H1 (cell line): ENCODE measurements around the gene EIF4EBP2. TPM values are rescaled to one million over a fixed set of nuclear protein-coding genes. Genes with fewer than 3 reads are reported as not detected.

ENCODE experiments used
- CTCF ChIA-PET: fragments of 300-600 bp; sonication (Branson Sonifier 250); formaldehyde crosslinking; loops from one replicate; lab custom pipeline; 2021; ENCODE audit not compliant: partially characterized antibody; lab: Charles Lee
- POLR2A ChIA-PET: fragments of 300-600 bp; sonication (Branson Sonifier 250); formaldehyde crosslinking; loops from one replicate; lab custom pipeline; 2021; ENCODE audit warnings: inconsistent platforms; ENCODE audit not compliant: partially characterized antibody; lab: Charles Lee
- DNase-seq, 2 experiments: peaks; one replicate each; pipeline versions ENCODE4 v3.0.0 to v3.0.0-alpha.2; 2010 to 2022; ENCODE audit warnings: low spot score in 2 of 2, low read depth in 1 of 2, mixed read lengths in 1 of 2
- FAIRE-seq: peaks from 2 replicates; lab custom pipeline; 2011; peaks lifted over from hg19 to GRCh38; lab: Jason Lieb, UNC
- H2AFZ ChIP-seq: 2 replicates; pipeline ENCODE4 v1.8.1; 2012; ENCODE audit warnings: low read length, inconsistent platforms
- H2AK5ac ChIP-seq: 2 replicates; pipeline ENCODE4 v1.6.1; 2013; ENCODE audit warnings: low read depth, low read length
- H2BK120ac ChIP-seq: replicated peaks from 2 replicates; pipeline ENCODE3; 2013; ENCODE audit warnings: low read depth, low read length, inconsistent platforms
- H2BK12ac ChIP-seq: 2 replicates; pipeline ENCODE4 v1.6.1; 2013; ENCODE audit warnings: low read depth, low read length
- H2BK15ac ChIP-seq: 2 replicates; pipeline ENCODE4 v1.6.1; 2013; ENCODE audit warnings: low read length
- H2BK20ac ChIP-seq: 2 replicates; pipeline ENCODE4 v1.6.1; 2013; ENCODE audit warnings: low read length
- H2BK5ac ChIP-seq: 2 replicates; pipeline ENCODE4 v1.6.1; 2013; ENCODE audit warnings: low read depth, low read length
- H3K14ac ChIP-seq: 2 replicates; pipeline ENCODE4 v1.6.1; 2013; ENCODE audit warnings: inconsistent platforms; ENCODE audit not compliant: insufficient read length
- H3K18ac ChIP-seq: 2 replicates; pipeline ENCODE4 v1.6.1; 2013; ENCODE audit warnings: low read length; ENCODE audit errors: extremely low read depth
- H3K23ac ChIP-seq: 2 replicates; pipeline ENCODE4 v1.6.1; 2013; ENCODE audit warnings: inconsistent platforms; ENCODE audit not compliant: insufficient read length
- H3K23me2 ChIP-seq: 2 replicates; pipeline ENCODE4 v1.6.1; 2013; ENCODE audit warnings: low read depth, low read length
- H3K27ac ChIP-seq: 2 replicates; pipeline ENCODE4 v1.6.1; 2011; ENCODE audit warnings: low read depth, low read length, inconsistent platforms
- H3K27me3 ChIP-seq, 4 experiments: replicated peaks in 1 of 4; 1 replicate in 1 of 4; 2 replicates in 3 of 4; pipeline versions ENCODE4 v1.6.1 to v1.8.1; 2011 to 2013; ENCODE audit warnings: low read length in 3 of 4, mild to moderate bottlenecking in 3 of 4, inconsistent platforms in 2 of 4, mixed read lengths in 2 of 4, moderate library complexity in 1 of 4; ENCODE audit not compliant: control insufficient read depth in 3 of 4, insufficient read depth in 3 of 4; ENCODE audit errors: extremely low read depth in 1 of 4
- H3K36me3 ChIP-seq, 4 experiments: 2 replicates each; pipeline versions ENCODE4 v1.6.1 to v1.8.1; 2011 to 2013; ENCODE audit warnings: mild to moderate bottlenecking in 4 of 4, low read length in 3 of 4, moderate library complexity in 2 of 4, control low read depth in 1 of 4, inconsistent platforms in 1 of 4; ENCODE audit not compliant: insufficient read depth in 4 of 4, control insufficient read depth in 2 of 4
- H3K4ac ChIP-seq: replicated peaks from 2 replicates; pipeline ENCODE3; 2013; ENCODE audit warnings: low read length, low read depth, mixed read lengths, inconsistent platforms; ENCODE audit not compliant: insufficient read length
- H3K4me1 ChIP-seq, 4 experiments: replicated peaks in 1 of 4; 1 replicate in 1 of 4; 2 replicates in 3 of 4; pipeline versions ENCODE4 v1.6.1 to v1.8.1; 2011 to 2013; ENCODE audit warnings: low read length in 3 of 4, inconsistent platforms in 2 of 4, mixed read lengths in 1 of 4; ENCODE audit not compliant: insufficient read depth in 4 of 4, control insufficient read depth in 3 of 4
- H3K4me2 ChIP-seq, 2 experiments: 2 replicates each; pipeline versions ENCODE4 v1.6.1 to v1.8.1; 2011 to 2013; ENCODE audit warnings: low read depth in 2 of 2, low read length in 2 of 2, control low read depth in 1 of 2, inconsistent platforms in 1 of 2, mild to moderate bottlenecking in 1 of 2; ENCODE audit not compliant: insufficient read depth in 1 of 2
- H3K4me3 ChIP-seq, 4 experiments: fragments of 200-600, 300-600 bp in 1 of 4; sonication (generic), shearing (Covaris generic), sonication (Bioruptor Twin) in 1 of 4; 2 replicates each; pipeline versions ENCODE4 v1.5.1 to v1.8.1; 2011 to 2016; ENCODE audit warnings: low read length in 4 of 4, low read depth in 3 of 4, control low read depth in 2 of 4, inconsistent platforms in 2 of 4, mild to moderate bottlenecking in 2 of 4, mixed read lengths in 1 of 4, moderate library complexity in 1 of 4; ENCODE audit not compliant: insufficient read depth in 2 of 4; ENCODE audit errors: extremely low read depth in 1 of 4
- H3K56ac ChIP-seq: replicated peaks from 2 replicates; pipeline ENCODE3; 2013; ENCODE audit warnings: low read depth, mild to moderate bottlenecking, mixed read lengths, low read length, inconsistent platforms; ENCODE audit not compliant: insufficient read length
- H3K79me1 ChIP-seq: 2 replicates; pipeline ENCODE4 v1.6.1; 2013; ENCODE audit warnings: low read depth, low read length, control low read depth
- H3K79me2 ChIP-seq, 2 experiments: 2 replicates each; pipeline versions ENCODE4 v1.6.1 to v1.8.1; 2012 to 2013; ENCODE audit warnings: low read length in 2 of 2, mild to moderate bottlenecking in 2 of 2, inconsistent platforms in 1 of 2; ENCODE audit not compliant: insufficient read depth in 2 of 2, control insufficient read depth in 1 of 2
- H3K9ac ChIP-seq, 4 experiments: replicated peaks in 1 of 4; 1 replicate in 1 of 4; 2 replicates in 3 of 4; pipeline versions ENCODE4 v1.6.1 to v1.8.1; 2011 to 2013; ENCODE audit warnings: low read depth in 3 of 4, low read length in 3 of 4, control low read depth in 2 of 4, mild to moderate bottlenecking in 2 of 4, moderate library complexity in 2 of 4, inconsistent platforms in 1 of 4; ENCODE audit errors: extremely low read depth in 1 of 4
- H3K9me3 ChIP-seq, 2 experiments: 2 replicates each; pipeline versions ENCODE4 v1.6.1 to v1.8.1; 2012 to 2013; ENCODE audit warnings: mild to moderate bottlenecking in 2 of 2, moderate library complexity in 2 of 2, control low read depth in 1 of 2, inconsistent platforms in 1 of 2, low read depth in 1 of 2, low read length in 1 of 2, mixed read lengths in 1 of 2; ENCODE audit not compliant: insufficient read depth in 2 of 2
- H4K20me1 ChIP-seq, 2 experiments: replicated peaks in 1 of 2; 2 replicates each; pipeline versions ENCODE3 to v1.8.1; 2011 to 2013; ENCODE audit warnings: inconsistent platforms in 2 of 2, low read length in 2 of 2, mild to moderate bottlenecking in 1 of 2; ENCODE audit not compliant: insufficient read depth in 2 of 2, control insufficient read depth in 1 of 2
- H4K5ac ChIP-seq: 2 replicates; pipeline ENCODE4 v1.6.1; 2013; ENCODE audit warnings: low read length, low read depth, mixed read lengths, inconsistent platforms; ENCODE audit not compliant: insufficient read length
- H4K8ac ChIP-seq: 2 replicates; pipeline ENCODE4 v1.8.0; 2013; ENCODE audit warnings: mild to moderate bottlenecking, moderate library complexity, low read length, inconsistent platforms; ENCODE audit not compliant: insufficient read depth; ENCODE audit errors: extremely low read depth
- H4K91ac ChIP-seq: replicated peaks from 2 replicates; pipeline ENCODE3; 2013; ENCODE audit warnings: low read length, mixed read lengths, inconsistent platforms; ENCODE audit not compliant: insufficient read length
- ASH2L ChIP-seq: fragments of 200-600, 300-600 bp; sonication (generic); IDR thresholded peaks from one replicate; pipeline ENCODE4 v1.7.1; 2017; ENCODE audit warnings: low read length
- CBX5 ChIP-seq: fragments of 300-800, 300-1000 bp; sonication (generic); IDR thresholded peaks from 2 replicates; pipeline ENCODE4 v1.7.1; 2016; ENCODE audit warnings: antibody characterized with exemption, low read length, low read depth
- CTCF ChIP-seq, 3 experiments: IDR thresholded peaks; 1 replicate in 2 of 3; 2 replicates in 1 of 3; pipeline versions ENCODE4 v1.5.1 to v1.6.1; 2011; ENCODE audit warnings: low read length in 3 of 3, mild to moderate bottlenecking in 3 of 3, inconsistent platforms in 2 of 3, low read depth in 1 of 3, moderate library complexity in 1 of 3; ENCODE audit not compliant: insufficient read depth in 1 of 3; ENCODE audit errors: control extremely low read depth in 1 of 3
- KDM1A ChIP-seq: fragments of 200-600, 300-600 bp; sonication (generic); IDR thresholded peaks from 2 replicates; pipeline ENCODE4 v1.7.1; 2016; ENCODE audit warnings: mild to moderate bottlenecking, low read length, borderline replicate concordance
- KDM4A ChIP-seq: IDR thresholded peaks from one replicate; pipeline ENCODE4 v1.7.1; 2012; ENCODE audit warnings: low read depth, mild to moderate bottlenecking, moderate library complexity, low read length, inconsistent platforms; ENCODE audit not compliant: severe bottlenecking
- POLR2A ChIP-seq, 2 experiments: IDR thresholded peaks; 1 replicate in 1 of 2; 2 replicates in 1 of 2; pipeline ENCODE4 v1.6.1; 2011; ENCODE audit warnings: low read depth in 2 of 2, low read length in 2 of 2, mild to moderate bottlenecking in 2 of 2; ENCODE audit errors: control extremely low read depth in 1 of 2
- RXRA ChIP-seq: IDR thresholded peaks from 2 replicates; pipeline ENCODE4 v1.6.1; 2011; ENCODE audit warnings: low read depth, mild to moderate bottlenecking, low read length, moderate library complexity; ENCODE audit not compliant: insufficient read depth
- SIN3A ChIP-seq, 2 experiments: IDR thresholded peaks in 1 of 2; conservative IDR thresholded peaks in 1 of 2; 2 replicates each; pipeline ENCODE4 v1.6.1; 2011 to 2012; ENCODE audit warnings: low read length in 2 of 2, improper control_type of control experiment in 1 of 2, low read depth in 1 of 2, mild to moderate bottlenecking in 1 of 2
- SP4 ChIP-seq: IDR thresholded peaks from 2 replicates; pipeline ENCODE4 v1.6.1; 2012; ENCODE audit warnings: low read length, inconsistent platforms
- SUZ12 ChIP-seq: fragments of 200-600 bp; sonication (generic); IDR thresholded peaks from 2 replicates; pipeline ENCODE4 v1.6.1; 2012; ENCODE audit warnings: mild to moderate bottlenecking, inconsistent platforms, low read length, moderate library complexity, mixed read lengths
- TAF1 ChIP-seq: IDR thresholded peaks from 2 replicates; pipeline ENCODE4 v1.6.1; 2011; ENCODE audit warnings: mild to moderate bottlenecking, low read depth, low read length
- YY1 ChIP-seq: IDR thresholded peaks from 2 replicates; pipeline ENCODE4 v1.6.1; 2011; ENCODE audit warnings: low read depth, mild to moderate bottlenecking, low read length
- whole genome bisulfite sequencing, 2 experiments: shearing (Covaris generic) in 1 of 2; methylation state at CpG; one replicate each; pipeline versions ENCODE4 v1.1.6 to v1.1.7; 2013 to 2015; ENCODE audit warnings: low lambda C conversion rate in 2 of 2, mixed read lengths in 2 of 2, inconsistent platforms in 1 of 2, low coverage in 1 of 2, missing lambda C conversion rate in 1 of 2; ENCODE audit not compliant: insufficient replicate concordance in 2 of 2, insufficient coverage in 1 of 2, insufficient read length in 1 of 2; ENCODE audit errors: extremely low coverage in 1 of 2, missing lambda C conversion rate in 1 of 2; 5-methylcytosine and 5-hydroxymethylcytosine counted together
- polyA plus RNA-seq, 7 experiments: library from polyadenylated mRNA; depleted of rRNA in 3 of 7; stranded (reverse) in 5 of 7; unstranded in 2 of 7; fragments of >200 nt in 5 of 7; fragments of 200-250 nt in 2 of 7; gene quantifications; 1 replicate in 5 of 7; 2 replicates in 1 of 7; 4 replicates in 1 of 7; pipeline versions ENCODE4 v1.2.1 to v1.2.3, GENCODE V29; 2011 to 2013; ENCODE audit warnings: missing spikeins in 2 of 7, mixed read lengths in 2 of 7
- total RNA-seq: library from RNA; stranded (reverse); fragmentation: NEBNext Ultra II Directional; extraction: Animal tissue kit (Norgen Biotek cat#: 25700); gene quantifications from 2 replicates; pipeline ENCODE4 v1.2.1, GENCODE V29; 2021

EIF4EBP2 gene
- total and polyA plus RNA-seq, 2 of the 8 experiments (the other 6 are each of a cell fraction or from before 2014, with no cell fraction given) = 55.3 to 144 TPM

- H3K14ac ChIP-seq = no peak overlapping the region
- no peak overlapping the region for H2AFZ ChIP-seq
- no peaks in the 10 kb centered on the region for H3K79me2 ChIP-seq
- no peaks in the 10 kb centered on the region for H3K23me2 ChIP-seq
- H4K8ac ChIP-seq = no peak overlapping the region
- H3K9ac ChIP-seq = no peak overlapping the region
- H3K4me2 ChIP-seq = no peak overlapping the region
- no peak overlapping the region for H3K56ac ChIP-seq
- no peak overlapping the region for H2BK12ac ChIP-seq
- H2AK5ac ChIP-seq = peak overlapping the region; percentile 88; the same call in 1 of the 2 replicates
- H3K18ac ChIP-seq = no peak overlapping the region
- no peak overlapping the region for H2BK20ac ChIP-seq
- H3K79me1 ChIP-seq = no peaks in the 10 kb centered on the region; the same call in 1 of the 2 replicates
- H3K27me3 ChIP-seq = no peaks in the 10 kb centered on the region
- H3K9me3 ChIP-seq = no peaks in the 10 kb centered on the region
- H4K5ac ChIP-seq = no peak overlapping the region
- no peak overlapping the region for H3K4me3 ChIP-seq
- H2BK120ac ChIP-seq = no peak overlapping the region
- 68% methylated on average over 5 of the region's 5 CpGs; no CpG with 5 or more reads in 1 of the 2 experiments for WGBS, 2 experiments
- H3K27ac ChIP-seq = no peak overlapping the region
- no peak overlapping the region for H2BK5ac ChIP-seq
- H3K4me1 ChIP-seq = no peaks in the 10 kb centered on the region
- POLR2A ChIA-PET = no interaction called here
- H3K23ac ChIP-seq = no peak overlapping the region
- H3K36me3 ChIP-seq = no peaks in the 10 kb centered on the region; a peak in 1 of 8 replicates
- CTCF ChIA-PET = interaction anchor here (0.8 to 18.1 kb wide), 12 partner anchors 10 to 243 kb away, joined by 3 to 329 read pairs (median 4); no protein-coding TSS in a partner anchor
- no peak overlapping the region for H2BK15ac ChIP-seq
- DNase-seq (no peak), FAIRE-seq (no peak)
- H3K4ac ChIP-seq = no peak overlapping the region
- no peak overlapping the region for H4K91ac ChIP-seq
- peaks cover 0 to 5% of the 10 kb centered on the region in 2 experiments for H4K20me1 ChIP-seq
- no peak for TF ChIP-seq ASH2L
- no peak for TF ChIP-seq YY1
- TF ChIP-seq KDM4A = no peak
- TF ChIP-seq CTCF (IDR thresholded peaks at IDR 0.05; ENCODE audit: control extremely low read depth in 1 of 3, insufficient read depth in 1 of 3, low read depth in 1 of 3, low read length in 3 of 3) = no peak
- TF ChIP-seq SP4 = no peak
- no peak for TF ChIP-seq TAF1
- TF ChIP-seq POLR2A (IDR thresholded peaks at IDR 0.05; ENCODE audit: control extremely low read depth in 1 of 2, low read depth in 2 of 2, low read length in 2 of 2) = no peak
- no peak for TF ChIP-seq CBX5
- TF ChIP-seq SIN3A (conservative IDR thresholded peaks at IDR 0.05 in 1 of 2, IDR thresholded peaks at IDR 0.05 in 1 of 2; ENCODE audit: low read depth in 1 of 2, low read length in 2 of 2) = no peak
- no peak for TF ChIP-seq SUZ12
- TF ChIP-seq KDM1A = no peak
- TF ChIP-seq RXRA = no peak
Observed at GRCh38 chr10:70358446-70358845, 45.5 kb upstream of the EIF4EBP2 start.
